SJCRH30 (cell line): ENCODE results near the gene ATP6V0A4. TPM values are rescaled to one million over a fixed set of nuclear protein-coding genes. Genes with fewer than 3 reads are reported as not detected.

ENCODE experiments used
- DNase-seq, 2 experiments: peaks; one replicate each; pipeline ENCODE4 v3.0.0-alpha.2; 2015 to 2020
- H3K27ac ChIP-seq: fragments of 250-450 bp; sonication (Bioruptor Pico); 2 replicates; pipeline ENCODE4 v1.5.1; 2020; ENCODE audit warnings: mild to moderate bottlenecking, moderate library complexity
- H3K27me3 ChIP-seq: fragments of 250-450 bp; sonication (Bioruptor Pico); 2 replicates; pipeline ENCODE4 v1.5.1; 2020; ENCODE audit warnings: mild to moderate bottlenecking, moderate library complexity
- H3K36me3 ChIP-seq: fragments of 250-450 bp; sonication (Bioruptor Pico); 2 replicates; pipeline ENCODE4 v1.5.1; 2020; ENCODE audit warnings: mild to moderate bottlenecking, moderate library complexity
- H3K4me1 ChIP-seq: fragments of 250-450 bp; sonication (Bioruptor Pico); 2 replicates; pipeline ENCODE4 v1.5.1; 2020; ENCODE audit warnings: mild to moderate bottlenecking, moderate library complexity
- H3K4me3 ChIP-seq: fragments of 250-450 bp; sonication (Bioruptor Pico); 2 replicates; pipeline ENCODE4 v1.5.1; 2020; ENCODE audit warnings: mild to moderate bottlenecking, moderate library complexity
- H3K9me3 ChIP-seq: fragments of 250-450 bp; sonication (Bioruptor Pico); replicated peaks from 2 replicates; pipeline ENCODE4 v1.5.1; 2020; ENCODE audit warnings: mild to moderate bottlenecking, moderate library complexity
- total RNA-seq: library from RNA; depleted of rRNA; stranded (reverse); fragments of >200 nt; shearing (Covaris generic); gene quantifications from 2 replicates; pipeline ENCODE4 v1.2.3, GENCODE V29; 2014

The ATP6V0A4 gene
- total RNA-seq, 1 experiment from 2014 or later, result 1.3 TPM

GRCh38 chr7:138679793-138680192 lies 118.2 kb downstream of the ATP6V0A4 start:
- DNase-seq, result no peak
- H3K36me3 ChIP-seq, result no peaks in the 10 kb centered on the region
- no peak overlapping the region for H3K27ac ChIP-seq
- H3K4me1 ChIP-seq, result peaks cover 5% of the 10 kb centered on the region; the same call in 1 of the 2 replicates
- no peaks in the 10 kb centered on the region for H3K9me3 ChIP-seq
- H3K4me3 ChIP-seq, result no peak overlapping the region
- no peaks in the 10 kb centered on the region for H3K27me3 ChIP-seq

- Histone ChIP-seq H3K36me3 (no peaks in the 10 kb centered on the region; the same call in 1 of the 2 replicates), H3K4me3 (no peak overlapping the region), H3K9me3 (no peaks in the 10 kb centered on the region; the same call in 1 of the 2 replicates), H3K27me3 (no peaks in the 10 kb centered on the region; the same call in 1 of the 2 replicates), H3K4me1 (no peaks in the 10 kb centered on the region; the same call in 1 of the 2 replicates), H3K27ac (no peak overlapping the region)
- no peak for DNase-seq
These were observed 127.4 kb downstream of the ATP6V0A4 start for GRCh38 chr7:138670594-138670993.

- H3K9me3 ChIP-seq, result no peaks in the 10 kb centered on the region; the same call in 1 of the 2 replicates
- no peaks in the 10 kb centered on the region; the same call in 1 of the 2 replicates for H3K36me3 ChIP-seq
- no peak overlapping the region for H3K27ac ChIP-seq
- DNase-seq, result no peak
- no peak overlapping the region for H3K4me3 ChIP-seq
- H3K4me1 ChIP-seq, result no peaks in the 10 kb centered on the region; the same call in 1 of the 2 replicates
- no peaks in the 10 kb centered on the region; the same call in 1 of the 2 replicates for H3K27me3 ChIP-seq
These were observed 128.6 kb downstream of the ATP6V0A4 start for GRCh38 chr7:138669364-138669763.

GRCh38 chr7:138668946-138669345 lies 129.1 kb downstream of the ATP6V0A4 start:
- no peaks in the 10 kb centered on the region; the same call in 1 of the 2 replicates for H3K9me3 ChIP-seq
- H3K27me3 ChIP-seq, result no peaks in the 10 kb centered on the region; the same call in 1 of the 2 replicates
- H3K36me3 ChIP-seq, result no peaks in the 10 kb centered on the region; the same call in 1 of the 2 replicates
- DNase-seq, result no peak
- no peak overlapping the region for H3K4me3 ChIP-seq
- H3K4me1 ChIP-seq, result no peaks in the 10 kb centered on the region; the same call in 1 of the 2 replicates
- no peak overlapping the region for H3K27ac ChIP-seq

GRCh38 chr7:138668229-138668596 lies 129.8 kb downstream of the ATP6V0A4 start:
- H3K4me3 ChIP-seq, result no peak overlapping the region
- no peak overlapping the region for H3K27ac ChIP-seq
- no peaks in the 10 kb centered on the region; the same call in 1 of the 2 replicates for H3K36me3 ChIP-seq
- H3K4me1 ChIP-seq, result no peaks in the 10 kb centered on the region; the same call in 1 of the 2 replicates
- H3K27me3 ChIP-seq, result no peaks in the 10 kb centered on the region; the same call in 1 of the 2 replicates
- H3K9me3 ChIP-seq, result no peaks in the 10 kb centered on the region; the same call in 1 of the 2 replicates
- DNase-seq, result no peak

- no peak for DNase-seq
- no peaks in the 10 kb centered on the region; the same call in 1 of the 2 replicates for H3K9me3 ChIP-seq
- no peaks in the 10 kb centered on the region; the same call in 1 of the 2 replicates for H3K4me1 ChIP-seq
- H3K27me3 ChIP-seq, result no peaks in the 10 kb centered on the region; the same call in 1 of the 2 replicates
- H3K4me3 ChIP-seq, result no peak overlapping the region
- H3K36me3 ChIP-seq, result no peaks in the 10 kb centered on the region; the same call in 1 of the 2 replicates
- H3K27ac ChIP-seq, result no peak overlapping the region
These were observed 130.3 kb downstream of the ATP6V0A4 start for GRCh38 chr7:138667535-138668228.

GRCh38 chr7:138666385-138666784 lies 131.6 kb downstream of the ATP6V0A4 start:
- no peak overlapping the region for H3K27ac ChIP-seq
- no peaks in the 10 kb centered on the region; the same call in 1 of the 2 replicates for H3K9me3 ChIP-seq
- DNase-seq, result no peak
- H3K4me3 ChIP-seq, result no peak overlapping the region
- H3K4me1 ChIP-seq, result no peaks in the 10 kb centered on the region; the same call in 1 of the 2 replicates
- H3K36me3 ChIP-seq, result no peaks in the 10 kb centered on the region; the same call in 1 of the 2 replicates
- H3K27me3 ChIP-seq, result no peaks in the 10 kb centered on the region

- Histone ChIP-seq H3K36me3 (no peaks in the 10 kb centered on the region; the same call in 1 of the 2 replicates), H3K27ac (no peak overlapping the region), H3K4me3 (no peak overlapping the region), H3K4me1 (no peaks in the 10 kb centered on the region; the same call in 1 of the 2 replicates), H3K27me3 (no peaks in the 10 kb centered on the region), H3K9me3 (no peaks in the 10 kb centered on the region; the same call in 1 of the 2 replicates)
- no peak for DNase-seq
These were observed 132.3 kb downstream of the ATP6V0A4 start for GRCh38 chr7:138665669-138666140.

- no peaks in the 10 kb centered on the region; the same call in 1 of the 2 replicates for H3K9me3 ChIP-seq
- H3K27me3 ChIP-seq, result no peaks in the 10 kb centered on the region
- DNase-seq, result no peak
- no peak overlapping the region for H3K27ac ChIP-seq
- no peak overlapping the region for H3K4me3 ChIP-seq
- no peaks in the 10 kb centered on the region; the same call in 1 of the 2 replicates for H3K4me1 ChIP-seq
- H3K36me3 ChIP-seq, result no peaks in the 10 kb centered on the region
These were observed 132.7 kb downstream of the ATP6V0A4 start for GRCh38 chr7:138665249-138665648.

GRCh38 chr7:138663725-138664710 lies 134.0 kb downstream of the ATP6V0A4 start:
- no peak for DNase-seq
- Histone ChIP-seq H3K9me3 (no peaks in the 10 kb centered on the region; the same call in 1 of the 2 replicates), H3K4me3 (no peak overlapping the region), H3K4me1 (no peaks in the 10 kb centered on the region; the same call in 1 of the 2 replicates), H3K27ac (no peak overlapping the region), H3K27me3 (no peaks in the 10 kb centered on the region), H3K36me3 (no peaks in the 10 kb centered on the region)

GRCh38 chr7:138662991-138663320 lies 135.0 kb downstream of the ATP6V0A4 start:
- H3K36me3 ChIP-seq, result no peaks in the 10 kb centered on the region
- no peaks in the 10 kb centered on the region for H3K27me3 ChIP-seq
- DNase-seq, result no peak
- no peak overlapping the region for H3K4me3 ChIP-seq
- H3K9me3 ChIP-seq, result no peaks in the 10 kb centered on the region; the same call in 1 of the 2 replicates
- no peaks in the 10 kb centered on the region; the same call in 1 of the 2 replicates for H3K4me1 ChIP-seq
- H3K27ac ChIP-seq, result no peak overlapping the region

- no peak overlapping the region for H3K4me3 ChIP-seq
- DNase-seq, result no peak
- no peaks in the 10 kb centered on the region for H3K36me3 ChIP-seq
- H3K9me3 ChIP-seq, result no peaks in the 10 kb centered on the region; the same call in 1 of the 2 replicates
- no peaks in the 10 kb centered on the region; the same call in 1 of the 2 replicates for H3K4me1 ChIP-seq
- no peaks in the 10 kb centered on the region for H3K27me3 ChIP-seq
- H3K27ac ChIP-seq, result no peak overlapping the region
These were observed 135.7 kb downstream of the ATP6V0A4 start for GRCh38 chr7:138662076-138662990.

- DNase-seq, result no peak
- no peaks in the 10 kb centered on the region for H3K27me3 ChIP-seq
- H3K4me3 ChIP-seq, result no peak overlapping the region
- H3K36me3 ChIP-seq, result no peaks in the 10 kb centered on the region
- no peak overlapping the region for H3K27ac ChIP-seq
- H3K9me3 ChIP-seq, result no peaks in the 10 kb centered on the region
- H3K4me1 ChIP-seq, result no peaks in the 10 kb centered on the region
These were observed 136.8 kb downstream of the ATP6V0A4 start for GRCh38 chr7:138661069-138661635.
